ENCODE data around the gene HSPA12A. TPM values are rescaled to one million over a fixed set of nuclear protein-coding genes. Genes with fewer than 3 reads are reported as not detected.

HSPA12A gene
- total and polyA plus RNA-seq, 9 of the 15 experiments (the other 6 are each of a cell fraction or from before 2014, with no cell fraction given) = 0.01 to 0.18 (median 0.04) TPM; not detected in 4

- TF ChIP-seq PKNOX1 (IDR thresholded peaks at IDR 0.05) (no peak), ATF4 (CRISPR knock-in tag; IDR thresholded peaks at IDR 0.05) (no peak), MEF2D (tag; conservative IDR thresholded peaks at IDR 0.05; ENCODE audit: low read depth) (no peak), ZNF41 (CRISPR knock-in tag; conservative IDR thresholded peaks at IDR 0.05) (no peak), XRCC4 (IDR thresholded peaks at IDR 0.05; ENCODE audit: extremely low read depth, insufficient read depth, insufficient read length) (no peak), ZNF407 (IDR thresholded peaks at IDR 0.05; ENCODE audit: low read depth) (no peak), RFX5 (IDR thresholded peaks at IDR 0.05; ENCODE audit: low read depth, low read length) (no peak), MLLT1 (IDR thresholded peaks at IDR 0.05) (no peak), FOXJ3 (CRISPR knock-in tag; IDR thresholded peaks at IDR 0.05) (no peak), GABPB1 (CRISPR knock-in tag; IDR thresholded peaks at IDR 0.05) (no peak), HIVEP1 (CRISPR knock-in tag; IDR thresholded peaks at IDR 0.05) (no peak), TCF7L2 (IDR thresholded peaks at IDR 0.05; ENCODE audit: low read depth, low read length) (no peak), SIX5 (IDR thresholded peaks at IDR 0.05; ENCODE audit: borderline replicate concordance in 1 of 2, insufficient read depth in 1 of 2, low read depth in 1 of 2, low read length in 2 of 2) (no peak)
Observed at GRCh38 chr10:116748041-116748440, 5.7 kb upstream of the HSPA12A start (continued).

Data from K562 (cell line).